ENCODE data around the gene BCL6B.

DNA sequence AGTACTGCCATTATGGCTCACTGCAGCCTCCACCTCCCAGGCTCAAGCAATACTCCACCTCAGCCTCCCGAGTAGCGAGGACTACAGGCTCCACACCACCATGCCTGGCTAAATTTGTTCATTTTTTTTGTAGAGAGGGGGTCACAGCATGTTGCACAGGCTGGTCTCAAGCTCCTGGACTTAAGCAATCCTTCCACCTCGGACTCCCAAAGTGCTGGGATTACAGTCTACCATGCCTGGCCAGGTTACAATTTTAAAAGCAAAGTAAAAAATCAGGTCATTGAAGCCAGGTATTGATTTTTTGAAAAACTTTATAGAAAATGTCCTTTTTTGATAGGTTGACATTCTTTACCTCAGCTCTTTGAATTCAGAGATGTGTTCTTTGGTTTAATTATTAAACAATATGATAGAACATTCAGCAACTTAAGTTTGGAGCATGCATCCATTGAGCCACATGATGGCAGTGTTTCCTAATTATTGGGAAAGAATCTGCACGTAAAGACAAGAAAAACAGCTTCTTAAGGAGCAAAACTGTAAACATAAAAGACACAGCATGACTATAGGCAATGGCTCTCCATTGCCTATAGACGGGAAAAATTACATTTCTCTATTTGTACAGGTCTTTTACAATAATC is 22.8 kb downstream of the BCL6B start:
- TF ChIP-seq, protein P1, sequence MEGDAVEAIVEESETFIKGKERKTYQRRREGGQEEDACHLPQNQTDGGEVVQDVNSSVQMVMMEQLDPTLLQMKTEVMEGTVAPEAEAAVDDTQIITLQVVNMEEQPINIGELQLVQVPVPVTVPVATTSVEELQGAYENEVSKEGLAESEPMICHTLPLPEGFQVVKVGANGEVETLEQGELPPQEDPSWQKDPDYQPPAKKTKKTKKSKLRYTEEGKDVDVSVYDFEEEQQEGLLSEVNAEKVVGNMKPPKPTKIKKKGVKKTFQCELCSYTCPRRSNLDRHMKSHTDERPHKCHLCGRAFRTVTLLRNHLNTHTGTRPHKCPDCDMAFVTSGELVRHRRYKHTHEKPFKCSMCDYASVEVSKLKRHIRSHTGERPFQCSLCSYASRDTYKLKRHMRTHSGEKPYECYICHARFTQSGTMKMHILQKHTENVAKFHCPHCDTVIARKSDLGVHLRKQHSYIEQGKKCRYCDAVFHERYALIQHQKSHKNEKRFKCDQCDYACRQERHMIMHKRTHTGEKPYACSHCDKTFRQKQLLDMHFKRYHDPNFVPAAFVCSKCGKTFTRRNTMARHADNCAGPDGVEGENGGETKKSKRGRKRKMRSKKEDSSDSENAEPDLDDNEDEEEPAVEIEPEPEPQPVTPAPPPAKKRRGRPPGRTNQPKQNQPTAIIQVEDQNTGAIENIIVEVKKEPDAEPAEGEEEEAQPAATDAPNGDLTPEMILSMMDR (IDR thresholded peaks at IDR 0.05 in 2 of 3, conservative IDR thresholded peaks at IDR 0.05 in 1 of 3; ENCODE audit: control insufficient read depth in 2 of 3, extremely low read depth in 1 of 3, insufficient read depth in 1 of 3, low read depth in 3 of 3, low read length in 3 of 3): peak; percentile 58 to 87 (median 65)
- TF ChIP-seq, protein P2, sequence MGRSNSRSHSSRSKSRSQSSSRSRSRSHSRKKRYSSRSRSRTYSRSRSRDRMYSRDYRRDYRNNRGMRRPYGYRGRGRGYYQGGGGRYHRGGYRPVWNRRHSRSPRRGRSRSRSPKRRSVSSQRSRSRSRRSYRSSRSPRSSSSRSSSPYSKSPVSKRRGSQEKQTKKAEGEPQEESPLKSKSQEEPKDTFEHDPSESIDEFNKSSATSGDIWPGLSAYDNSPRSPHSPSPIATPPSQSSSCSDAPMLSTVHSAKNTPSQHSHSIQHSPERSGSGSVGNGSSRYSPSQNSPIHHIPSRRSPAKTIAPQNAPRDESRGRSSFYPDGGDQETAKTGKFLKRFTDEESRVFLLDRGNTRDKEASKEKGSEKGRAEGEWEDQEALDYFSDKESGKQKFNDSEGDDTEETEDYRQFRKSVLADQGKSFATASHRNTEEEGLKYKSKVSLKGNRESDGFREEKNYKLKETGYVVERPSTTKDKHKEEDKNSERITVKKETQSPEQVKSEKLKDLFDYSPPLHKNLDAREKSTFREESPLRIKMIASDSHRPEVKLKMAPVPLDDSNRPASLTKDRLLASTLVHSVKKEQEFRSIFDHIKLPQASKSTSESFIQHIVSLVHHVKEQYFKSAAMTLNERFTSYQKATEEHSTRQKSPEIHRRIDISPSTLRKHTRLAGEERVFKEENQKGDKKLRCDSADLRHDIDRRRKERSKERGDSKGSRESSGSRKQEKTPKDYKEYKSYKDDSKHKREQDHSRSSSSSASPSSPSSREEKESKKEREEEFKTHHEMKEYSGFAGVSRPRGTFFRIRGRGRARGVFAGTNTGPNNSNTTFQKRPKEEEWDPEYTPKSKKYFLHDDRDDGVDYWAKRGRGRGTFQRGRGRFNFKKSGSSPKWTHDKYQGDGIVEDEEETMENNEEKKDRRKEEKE (IDR thresholded peaks at IDR 0.05): no peak
- TF ChIP-seq POLR2A (IDR thresholded peaks at IDR 0.05; ENCODE audit: low read depth, low read length): no peak
- no peak for TF ChIP-seq FOXK2 (IDR thresholded peaks at IDR 0.05)
- no peak for TF ChIP-seq CREM (IDR thresholded peaks at IDR 0.05; ENCODE audit: low read depth)
- TF ChIP-seq RFX5 (IDR thresholded peaks at IDR 0.05; ENCODE audit: low read depth, low read length): no peak
- no peak for TF ChIP-seq HDAC2 (IDR thresholded peaks at IDR 0.05)
- no peak for TF ChIP-seq YY1 (IDR thresholded peaks at IDR 0.05; ENCODE audit: low read depth, low read length)
- no peak for TF ChIP-seq FOXM1 (IDR thresholded peaks at IDR 0.05; ENCODE audit: low read depth, low read length)
- no peak for TF ChIP-seq TCF7 (IDR thresholded peaks at IDR 0.05; ENCODE audit: borderline replicate concordance)

Measured in GM12878 (cell line).